HEK293T (cell line): ENCODE measurements around the gene ZFP37.
"Not testable (repeated sequence)": the region's sequence is repeated elsewhere in the genome, so short reads cannot be mapped to it uniquely, and the experiment has no call there.

Experiments used
- CTCF ChIA-PET: fragments of 350-600 bp; formaldehyde crosslinking; extraction: SDS; loops from one replicate; lab custom pipeline; 2021; ENCODE audit warnings: antibody characterized with exemption, inconsistent platforms; lab: Yijun Ruan, JAX
- POLR2A ChIA-PET: fragments of 350-600 bp; formaldehyde crosslinking; extraction: SDS; loops from one replicate; lab custom pipeline; 2020; ENCODE audit warnings: antibody characterized with exemption, inconsistent platforms; lab: Yijun Ruan, JAX
- DNase-seq: peaks from one replicate; pipeline ENCODE4 v3.0.0; 2012; ENCODE audit warnings: mixed read lengths; ENCODE audit errors: extremely low spot score
- ARNT ChIP-seq: fragments of 450-650 bp; IDR thresholded peaks from 2 replicates; pipeline ENCODE4 v1.6.1; 2017; ENCODE audit warnings: mild to moderate bottlenecking
- ELF4 ChIP-seq: fragments of 450-650 bp; IDR thresholded peaks from 2 replicates; pipeline ENCODE4 v1.6.1; 2017; ENCODE audit warnings: antibody characterized with exemption
- FOXA1 ChIP-seq: fragments of 450-650 bp; IDR thresholded peaks from 2 replicates; pipeline ENCODE4 v1.6.1; 2016; ENCODE audit warnings: mild to moderate bottlenecking
- FOXM1 ChIP-seq: fragments of 450-650 bp; IDR thresholded peaks from 2 replicates; pipeline ENCODE4 v1.6.1; 2017; ENCODE audit warnings: mild to moderate bottlenecking, borderline replicate concordance
- L3MBTL2 ChIP-seq: fragments of 450-650 bp; conservative IDR thresholded peaks from 2 replicates; pipeline ENCODE4 v1.6.1; 2016; ENCODE audit warnings: mild to moderate bottlenecking
- LEF1 ChIP-seq: fragments of 450-650 bp; IDR thresholded peaks from 2 replicates; pipeline ENCODE4 v1.6.1; 2017; ENCODE audit warnings: mild to moderate bottlenecking, borderline replicate concordance
- SP1 ChIP-seq: fragments of 450-650 bp; IDR thresholded peaks from 2 replicates; pipeline ENCODE4 v1.6.1; 2017
- ZNF384 ChIP-seq: fragments of 450-650 bp; IDR thresholded peaks from 2 replicates; pipeline ENCODE4 v1.6.1; 2016

The ZFP37 gene

DNA sequence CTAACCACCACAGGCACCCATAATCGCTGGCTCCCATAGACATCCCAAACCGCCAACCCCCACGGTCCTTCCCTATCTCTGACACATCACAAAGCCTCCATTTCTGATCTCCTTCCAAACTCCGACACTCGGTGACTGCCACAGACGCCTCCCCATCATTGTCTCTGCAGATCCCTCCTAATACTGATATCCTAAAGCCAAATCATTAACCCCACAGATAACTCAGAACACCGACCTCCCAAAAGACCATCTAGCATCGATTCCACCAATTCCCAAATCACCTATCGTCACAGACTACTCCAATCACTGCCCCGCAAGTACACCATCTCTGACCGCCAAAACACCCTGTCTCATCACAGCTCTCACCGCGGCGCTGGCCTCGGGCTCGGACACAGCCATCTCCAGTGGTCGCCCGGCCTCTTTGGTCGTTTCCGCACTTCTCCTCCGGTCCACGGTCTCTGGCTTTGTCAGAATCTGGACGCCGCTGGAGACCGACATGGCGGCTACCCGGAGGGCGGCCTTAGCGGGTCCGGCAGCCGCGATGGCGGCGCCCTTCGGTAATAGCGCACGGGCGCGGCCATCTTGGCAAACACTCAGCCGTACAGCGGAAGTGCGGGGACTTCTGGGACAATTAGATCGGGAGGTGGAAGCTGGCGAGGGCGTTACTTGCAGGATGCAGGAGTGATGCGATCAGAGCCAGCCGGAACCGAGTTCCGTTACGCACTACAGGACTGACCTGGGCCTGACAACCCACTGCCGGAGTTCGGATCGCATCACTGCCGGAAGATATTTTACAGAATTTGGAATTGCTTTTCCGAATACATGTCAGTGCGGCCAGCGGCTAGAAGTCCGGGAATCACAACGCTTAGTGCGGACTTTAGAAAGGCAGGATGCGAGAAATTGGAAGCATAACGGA lies at the start of gene ZFP37:
Gene ZFP37 (minus strand): TSS at position 534 of the 916 bp plus-strand sequence. CDS start 36 bp downstream, at position 498.
- DNase-seq = peak; percentile 95
- peak; percentile 51 for TF ChIP-seq L3MBTL2
- no peak for TF ChIP-seq ELF4
- ChIA-PET CTCF (no interaction called here), POLR2A (interaction anchor here (1.1 kb wide), 1 partner anchor 93 kb away, joined by 3 read pairs; no protein-coding TSS in a partner anchor)

- POLR2A ChIA-PET, DNase-seq, CTCF ChIA-PET: not testable (repeated sequence)
Observed at GRCh38 chr9:113105345-113105744, 48.8 kb upstream of the ZFP37 start.

DNA sequence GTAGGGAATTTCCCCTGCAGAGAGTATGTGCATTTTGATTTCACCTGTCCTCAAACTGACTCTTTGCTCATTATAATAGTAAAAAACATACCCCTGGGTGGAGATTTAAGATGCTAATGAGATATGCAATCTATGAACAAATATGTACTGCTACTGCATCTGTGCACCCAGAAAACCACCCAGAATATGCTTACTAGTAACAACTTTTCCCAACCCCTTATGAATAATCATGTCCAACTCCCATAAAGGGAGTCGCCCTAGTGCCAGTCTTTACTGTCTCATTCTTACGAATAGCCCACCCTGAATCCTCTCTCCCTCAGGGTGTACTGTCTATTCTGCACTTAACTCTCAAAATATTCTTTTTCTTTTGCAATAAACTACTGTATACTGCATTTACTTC lies 39.0 kb upstream of the ZFP37 start:
- CTCF ChIA-PET = no interaction called here
- POLR2A ChIA-PET = no interaction called here
- DNase-seq = no peak
- TF ChIP-seq SP1 (no peak), FOXA1 (no peak), ARNT (no peak), ZNF384 (no peak), FOXM1 (no peak), LEF1 (no peak), ELF4 (no peak)

DNA sequence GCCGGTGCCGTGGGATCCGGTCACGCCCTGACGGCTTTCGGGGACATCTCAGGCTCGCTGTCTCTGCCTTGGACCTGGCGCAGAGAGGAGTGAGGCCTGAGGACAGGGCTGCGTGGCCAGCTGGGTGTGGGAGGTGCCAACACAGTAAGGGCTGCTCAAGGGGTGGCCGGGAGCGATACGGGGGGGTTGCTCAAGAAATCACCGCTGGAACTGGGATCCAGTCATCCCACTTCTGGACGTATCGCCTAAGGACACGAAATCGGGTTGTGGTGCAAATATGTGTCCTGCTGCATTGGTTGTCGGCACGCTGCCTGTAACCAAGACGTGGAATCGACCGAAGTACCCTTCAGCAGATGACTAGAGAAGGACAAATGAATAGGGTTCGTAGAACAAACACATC lies 33.4 kb upstream of the ZFP37 start:
- CTCF ChIA-PET = not testable (repeated sequence)

DNA sequence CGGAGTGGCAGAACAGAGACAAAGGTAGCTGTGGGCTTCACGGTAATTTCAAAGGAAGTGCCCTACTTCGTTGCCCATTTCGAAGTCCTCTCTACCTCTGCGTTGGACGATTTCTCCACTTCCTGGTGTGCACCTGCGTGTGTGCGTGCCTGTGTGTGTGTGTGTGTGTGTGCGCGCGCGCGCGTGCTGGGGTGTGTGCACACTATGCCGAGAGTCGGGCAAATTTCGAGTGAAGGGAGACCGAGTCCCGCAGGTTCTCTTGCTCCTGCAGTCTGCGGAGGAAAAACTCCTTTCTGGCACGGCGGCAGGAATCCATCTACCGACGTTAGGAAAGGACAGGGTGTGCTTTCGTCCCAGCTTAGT lies 32.6 kb upstream of the ZFP37 start:
- CTCF ChIA-PET = not testable (repeated sequence)

More for the DNA sequence above, 33.4 kb upstream of the ZFP37 start:
- DNase-seq, POLR2A ChIA-PET: not testable (repeated sequence)

DNA sequence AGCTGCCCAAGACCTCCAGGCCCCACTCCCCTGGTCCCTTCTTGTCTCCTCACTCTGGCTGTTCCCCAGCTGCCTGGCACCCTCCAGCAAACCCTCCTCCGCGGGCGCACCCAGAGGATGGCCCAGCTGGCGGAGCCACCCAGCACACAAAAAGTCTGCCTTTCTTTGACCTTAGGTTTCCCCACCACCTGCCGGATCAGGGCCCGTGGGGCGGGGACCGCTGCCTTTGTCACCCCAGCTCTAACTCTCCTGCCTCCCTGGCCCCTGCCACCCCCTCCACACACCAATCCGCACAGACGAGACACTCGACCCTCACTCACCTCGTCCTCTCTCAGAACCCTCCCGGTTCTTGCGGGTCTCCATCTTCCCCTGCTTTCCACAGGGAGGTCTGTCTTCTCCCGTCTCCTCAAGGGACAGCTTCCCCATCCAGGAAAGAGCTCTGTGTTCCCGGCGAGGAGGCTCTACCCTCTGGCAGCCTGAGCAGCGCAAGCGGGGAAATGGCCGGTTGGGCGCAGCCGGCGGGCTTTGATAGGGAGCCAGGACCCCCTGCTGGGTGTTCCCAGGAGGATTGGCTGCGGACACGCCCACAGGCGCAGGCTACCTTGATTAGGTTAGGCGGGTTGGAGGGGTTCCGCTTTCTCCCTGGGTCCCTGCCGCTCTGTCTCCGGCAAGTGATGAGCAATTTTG lies 32.1 kb upstream of the ZFP37 start:
- POLR2A ChIA-PET, CTCF ChIA-PET, DNase-seq: not testable (repeated sequence)

More for the DNA sequence above, 32.6 kb upstream of the ZFP37 start:
- DNase-seq, POLR2A ChIA-PET: not testable (repeated sequence)

DNA sequence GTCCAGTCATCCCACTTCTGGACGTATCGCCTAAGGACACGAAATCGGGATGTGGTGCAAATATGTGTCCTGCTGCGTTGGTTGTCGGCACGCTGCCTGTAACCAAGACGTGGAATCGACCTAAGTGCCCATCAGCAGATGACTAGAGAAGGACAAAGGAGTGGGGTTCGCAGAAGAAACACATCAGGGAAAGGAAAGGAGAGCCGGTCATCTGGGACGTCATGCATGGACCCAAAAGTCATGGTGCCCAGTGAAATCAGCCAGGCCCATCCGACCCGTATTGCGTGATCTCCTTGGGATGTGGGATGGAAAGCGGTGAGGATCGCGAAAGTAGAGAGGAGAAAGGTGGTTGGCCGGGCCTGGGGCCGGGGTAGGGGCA lies 6.4 kb upstream of the ZFP37 start:
- POLR2A ChIA-PET, CTCF ChIA-PET, DNase-seq: not testable (repeated sequence)

DNA sequence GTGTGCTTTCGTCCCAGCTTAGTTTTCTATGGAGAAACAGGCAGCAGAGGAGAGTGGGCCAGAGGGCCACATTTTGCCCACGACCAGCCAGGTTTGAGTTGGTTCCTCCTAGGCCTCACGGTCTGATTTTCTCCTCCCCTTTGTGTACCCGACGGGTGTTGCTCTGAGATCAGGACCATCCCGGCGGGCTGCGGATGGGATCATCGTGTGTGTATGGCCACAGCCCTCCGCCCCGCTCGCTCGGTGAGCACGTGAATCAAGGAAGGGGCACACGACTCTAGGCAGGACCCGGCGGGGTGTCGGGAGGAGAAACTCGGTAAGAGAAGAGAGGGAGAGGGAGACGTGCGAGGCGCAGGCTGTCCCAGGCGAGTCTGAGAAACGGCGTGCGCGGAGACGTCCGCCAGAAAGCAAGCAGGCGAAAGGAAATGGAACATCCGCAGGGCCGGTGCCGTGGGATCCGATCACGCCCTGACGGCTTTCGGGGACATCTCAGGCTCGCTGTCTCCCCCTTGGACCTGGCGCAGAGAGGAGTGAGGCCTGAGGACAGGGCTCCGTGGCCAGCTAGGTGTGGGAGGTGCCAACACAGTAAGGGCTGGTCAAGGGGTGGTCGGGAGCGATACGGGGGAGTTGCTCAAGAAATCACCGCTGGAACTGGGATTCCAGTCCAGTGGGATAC lies 5.9 kb upstream of the ZFP37 start:
- CTCF ChIA-PET, DNase-seq, POLR2A ChIA-PET: not testable (repeated sequence)

DNA sequence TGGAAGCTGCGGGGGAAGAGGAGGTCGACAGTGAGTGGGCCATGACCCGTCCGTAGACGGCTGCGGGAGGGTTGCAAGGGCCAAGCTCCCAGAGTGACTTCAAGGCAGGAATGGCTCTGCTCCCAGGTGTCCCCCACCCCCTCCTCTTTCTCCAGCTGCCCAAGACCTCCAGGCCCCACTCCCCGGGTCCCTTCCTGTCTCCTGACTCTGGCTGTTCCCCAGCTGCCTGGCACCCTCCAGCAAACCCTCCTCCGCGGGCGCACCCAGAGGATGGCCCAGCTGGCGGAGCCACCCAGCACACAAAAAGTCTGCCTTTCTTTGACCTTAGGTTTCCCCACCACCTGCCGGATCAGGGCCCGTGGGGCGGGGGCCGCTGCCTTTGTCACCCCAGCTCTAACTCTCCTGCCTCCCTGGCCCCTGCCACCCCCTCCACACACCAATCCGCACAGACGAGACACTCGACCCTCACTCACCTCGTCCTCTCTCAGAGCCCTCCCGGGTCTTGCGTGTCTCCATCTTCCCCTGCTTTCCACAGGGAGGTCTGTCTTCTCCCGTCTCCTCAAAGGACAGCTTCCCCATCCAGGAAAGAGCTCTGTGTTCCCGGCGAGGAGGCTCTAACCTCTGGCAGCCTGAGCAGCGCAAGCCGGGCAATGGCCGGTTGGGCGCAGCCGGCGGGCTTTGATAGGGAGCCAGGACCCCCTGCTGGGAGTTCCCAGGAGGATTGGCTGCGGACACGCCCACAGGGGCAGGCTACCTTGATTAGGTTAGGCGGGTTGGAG lies 4.7 kb upstream of the ZFP37 start:
- CTCF ChIA-PET, DNase-seq, POLR2A ChIA-PET: not testable (repeated sequence)

GRCh38 chr9:113059581-113060284 lies 3.2 kb upstream of the ZFP37 start:
- POLR2A ChIA-PET, CTCF ChIA-PET: not testable (repeated sequence)
- peak; percentile 48 for DNase-seq
